HG02759 (cell line): ENCODE results near the gene NRXN3.

Experiments
- ATAC-seq: cut with Tn5 transposase; IDR thresholded peaks from one replicate; pipeline ENCODE4 v1.9.1; 2021; ENCODE audit warnings: mild to moderate bottlenecking, moderate library complexity; ENCODE audit not compliant: unreplicated experiment

Gene NRXN3

DNA sequence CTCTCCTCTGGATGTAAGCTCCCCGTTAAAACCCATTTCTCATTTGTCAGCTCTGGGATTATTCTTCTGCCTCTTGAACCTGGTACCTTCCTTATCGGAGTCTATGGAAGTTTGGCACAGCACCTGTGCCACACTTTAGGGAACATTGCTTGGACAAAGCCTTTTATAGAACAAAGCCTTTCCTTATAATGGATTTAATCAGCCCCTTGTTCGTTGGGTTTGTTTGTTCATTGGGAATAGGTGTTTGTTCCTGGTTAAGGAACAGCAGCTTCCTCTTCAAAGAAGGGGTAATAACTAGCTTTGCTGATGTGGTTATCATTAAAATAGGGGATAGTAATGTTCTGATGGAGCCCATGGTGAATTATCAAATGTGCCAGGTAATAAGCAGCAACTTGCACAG lies 70.4 kb downstream of the NRXN3 start:
- ATAC-seq, result no peak

DNA sequence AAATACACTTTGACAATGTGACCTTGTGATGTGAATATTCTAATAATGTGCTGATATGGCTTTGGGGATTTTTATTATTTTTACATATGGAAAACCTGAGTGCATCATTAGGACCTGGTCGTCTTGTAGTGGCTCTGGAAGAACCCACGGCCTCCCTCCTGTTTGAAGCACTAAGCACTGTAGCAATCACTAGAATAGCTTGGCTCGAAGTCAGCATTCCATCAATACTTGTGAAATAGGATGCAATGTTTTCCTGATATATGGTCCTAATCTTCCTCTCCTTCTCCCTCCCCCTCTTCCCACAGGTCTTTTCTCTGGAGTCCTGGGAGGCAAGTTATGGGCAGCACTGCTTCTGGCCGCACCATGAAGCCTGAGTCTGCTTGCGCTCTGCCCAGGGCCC lies 71.9 kb downstream of the NRXN3 start:
- ATAC-seq, result no peak

GRCh38 chr14:78243187-78243586 lies 73.0 kb downstream of the NRXN3 start:
- ATAC-seq, result no peak

- ATAC-seq, result no peak
Measured at GRCh38 chr14:78245238-78245637, 75.1 kb downstream of the NRXN3 start.

GRCh38 chr14:78248501-78249090 lies 78.4 kb downstream of the NRXN3 start:
- ATAC-seq, result no peak

- ATAC-seq, result no peak
Measured at GRCh38 chr14:78251308-78251707, 81.1 kb downstream of the NRXN3 start.

- ATAC-seq, result no peak
Measured at GRCh38 chr14:78253986-78254385, 83.8 kb downstream of the NRXN3 start.

- no peak for ATAC-seq
Measured at GRCh38 chr14:78254911-78255461, 84.8 kb downstream of the NRXN3 start.

GRCh38 chr14:78259831-78260230 lies 89.7 kb downstream of the NRXN3 start:
- no peak for ATAC-seq

GRCh38 chr14:78278464-78279250 lies 108.5 kb downstream of the NRXN3 start:
- no peak for ATAC-seq

DNA sequence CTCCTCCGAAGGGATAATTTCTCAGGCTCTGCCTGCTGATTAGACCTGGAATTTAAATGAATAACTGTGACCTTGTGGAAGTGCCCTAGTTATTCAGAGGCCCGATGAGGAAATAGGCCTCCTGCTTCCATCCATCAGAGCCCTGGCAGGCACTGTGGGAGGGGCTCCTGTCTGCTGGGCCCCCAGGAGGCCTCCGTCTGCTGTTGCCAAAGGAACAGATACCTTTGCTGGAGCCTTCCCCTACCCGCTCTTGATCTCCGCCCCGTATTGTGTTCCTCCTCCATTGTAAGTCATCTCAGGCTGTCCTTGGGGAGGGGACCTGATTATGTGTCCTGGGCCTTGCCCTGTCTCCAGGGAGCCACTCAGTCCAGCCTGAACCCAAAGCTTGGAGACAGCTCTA lies 112.3 kb downstream of the NRXN3 start:
- no peak for ATAC-seq

GRCh38 chr14:78286210-78286609 lies 116.0 kb downstream of the NRXN3 start:
- ATAC-seq, result no peak

DNA sequence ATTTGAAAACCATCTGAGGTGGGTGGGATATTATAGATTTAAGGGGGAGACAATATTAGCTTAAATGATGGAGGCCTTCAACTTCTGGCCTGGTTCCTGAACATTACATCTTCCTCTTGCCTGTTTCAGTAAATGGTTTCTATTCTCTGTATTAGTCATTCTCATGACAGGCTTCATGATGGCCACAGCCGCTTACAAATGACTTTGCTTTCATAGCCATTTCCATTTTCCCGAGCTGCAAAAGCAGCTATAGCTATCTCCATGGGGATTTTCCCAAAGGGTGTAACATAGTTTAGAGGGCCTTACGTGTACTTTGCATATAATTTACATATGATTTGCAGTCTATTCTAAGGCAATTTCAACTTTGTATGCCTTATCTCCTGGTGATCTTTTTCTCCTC lies 121.8 kb downstream of the NRXN3 start:
- peak; percentile 72 for ATAC-seq

GRCh38 chr14:78297858-78298257 lies 127.7 kb downstream of the NRXN3 start:
- no peak for ATAC-seq

GRCh38 chr14:78298298-78298697 lies 128.1 kb downstream of the NRXN3 start:
- ATAC-seq, result no peak

DNA sequence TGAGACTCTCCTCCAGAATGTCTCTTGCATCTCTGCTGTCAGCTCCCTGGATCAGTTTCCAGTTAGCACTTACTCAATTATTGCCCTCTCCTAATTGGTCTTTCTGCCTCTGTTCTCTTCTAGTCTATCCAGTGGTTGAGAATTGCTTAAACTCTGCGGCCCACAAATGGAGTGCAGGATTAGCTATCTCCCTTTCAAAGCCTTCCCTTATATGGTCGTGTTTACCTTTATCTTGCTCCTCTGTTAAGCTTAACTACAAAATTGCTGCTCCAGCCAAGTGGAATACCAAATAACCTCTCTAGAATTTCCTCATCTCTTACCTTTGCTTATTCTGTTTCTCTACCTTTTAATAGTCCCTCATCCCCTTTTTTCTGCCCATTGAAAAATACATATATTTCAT lies 132.7 kb downstream of the NRXN3 start:
- no peak for ATAC-seq

DNA sequence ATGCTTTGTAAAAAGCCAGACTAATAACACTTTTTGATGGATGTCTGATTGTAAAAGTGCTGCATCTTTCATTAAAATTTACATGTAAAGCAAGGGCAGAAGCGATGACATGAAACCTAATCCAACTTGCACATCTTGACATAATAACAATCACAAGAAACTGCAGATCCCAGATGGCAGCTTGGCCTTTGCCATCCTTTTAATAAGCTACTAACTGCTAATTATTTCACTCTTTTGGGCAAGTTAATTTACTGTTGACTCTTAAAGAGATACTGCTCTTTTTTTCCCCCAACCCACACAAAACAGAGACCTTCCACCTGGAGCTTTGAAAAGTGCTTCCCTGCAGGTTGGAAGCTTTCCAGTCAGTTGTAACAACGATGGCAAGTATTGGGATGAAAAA lies 137.5 kb downstream of the NRXN3 start:
- no peak for ATAC-seq

- no peak for ATAC-seq
Measured at GRCh38 chr14:78308079-78308478, 137.9 kb downstream of the NRXN3 start.

DNA sequence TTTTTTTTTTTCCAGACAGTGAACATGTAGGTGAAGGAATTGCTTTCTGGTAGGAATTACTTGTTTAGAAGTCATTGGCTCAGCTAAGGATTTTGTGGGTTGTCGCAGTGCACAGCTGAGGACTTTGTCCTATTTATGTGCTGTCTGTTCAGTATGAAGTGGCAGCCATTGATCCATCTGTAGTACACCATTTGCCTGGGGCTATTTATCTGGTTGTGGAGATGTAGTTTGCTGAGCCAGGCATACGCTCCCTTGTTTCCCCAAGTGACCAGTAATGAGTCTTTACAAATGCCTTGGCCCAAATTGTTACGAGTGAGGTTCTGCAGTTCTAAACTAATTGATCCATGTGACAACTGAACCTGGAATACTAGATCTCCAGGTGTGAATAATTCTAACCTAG lies 140.1 kb downstream of the NRXN3 start:
- no peak for ATAC-seq

- no peak for ATAC-seq
Measured at GRCh38 chr14:78313499-78313898, 143.3 kb downstream of the NRXN3 start.

DNA sequence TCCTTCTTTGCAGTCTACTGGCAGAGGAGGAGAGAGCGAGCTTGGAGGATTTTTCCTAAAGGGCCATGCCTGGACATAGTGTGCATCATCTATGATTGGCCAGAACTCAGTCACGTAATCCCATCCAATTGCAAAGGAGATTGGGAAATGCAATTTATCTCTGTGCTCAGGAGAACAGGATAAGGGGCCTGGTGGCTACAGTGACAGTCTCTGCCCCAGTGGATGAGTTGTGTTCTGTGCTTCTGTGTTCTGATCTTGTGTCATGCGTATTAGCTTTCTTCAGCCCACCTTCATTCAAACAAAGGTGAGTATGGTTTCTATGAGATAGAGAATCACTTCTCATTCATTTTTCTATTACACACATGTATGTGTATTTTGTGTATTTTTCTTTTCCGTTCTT lies 144.3 kb downstream of the NRXN3 start:
- no peak for ATAC-seq

GRCh38 chr14:78316052-78316451 lies 145.9 kb downstream of the NRXN3 start:
- ATAC-seq, result no peak
